GM23338 (cell line): ENCODE data around the gene ROCK2. TPM values are rescaled to one million over a fixed set of nuclear protein-coding genes. Genes with fewer than 3 reads are reported as not detected.

Experiments
- ATAC-seq: fragments of 200-7000 bp; cut with Tn5 transposase; 3 replicates; pipeline ENCODE4 v1.9.1; 2020
- DNase-seq: peaks from one replicate; pipeline ENCODE4 v3.0.0-alpha.2; 2015; ENCODE audit warnings: low spot score
- H2AFZ ChIP-seq: fragments of 200-600 bp; sonication (generic); 2 replicates; pipeline ENCODE4 v1.8.0; 2016; ENCODE audit warnings: antibody characterized with exemption, mild to moderate bottlenecking, moderate library complexity
- H3F3A ChIP-seq: fragments of 200-600 bp; sonication (generic); replicated peaks from 2 replicates; pipeline ENCODE4 v1.8.0; 2017; ENCODE audit warnings: antibody characterized with exemption, mixed run types, low read depth
- H3K27ac ChIP-seq: fragments of 200-600 bp; sonication (generic); 2 replicates; pipeline ENCODE4 v1.6.1; 2016; ENCODE audit warnings: low read depth
- H3K27me3 ChIP-seq: fragments of 200-600 bp; sonication (generic); 2 replicates; pipeline ENCODE4 v1.8.0; 2016; ENCODE audit warnings: mild to moderate bottlenecking, mixed run types, moderate library complexity; ENCODE audit not compliant: insufficient read depth
- H3K36me3 ChIP-seq: fragments of 200-600 bp; sonication (generic); 2 replicates; pipeline ENCODE4 v1.8.0; 2016; ENCODE audit warnings: mild to moderate bottlenecking; ENCODE audit not compliant: insufficient read depth
- H3K4me1 ChIP-seq: fragments of 200-600 bp; sonication (generic); 2 replicates; pipeline ENCODE4 v1.8.0; 2016; ENCODE audit warnings: mild to moderate bottlenecking, moderate library complexity; ENCODE audit not compliant: insufficient read depth
- H3K4me2 ChIP-seq: fragments of 200-600 bp; sonication (generic); 2 replicates; pipeline ENCODE4 v1.7.1; 2017; ENCODE audit warnings: mixed run types
- H3K4me3 ChIP-seq: fragments of 200-600 bp; sonication (generic); 2 replicates; pipeline ENCODE4 v1.6.1; 2016; ENCODE audit warnings: mixed run types
- H3K79me2 ChIP-seq: fragments of 200-600 bp; sonication (generic); replicated peaks from 2 replicates; pipeline ENCODE4 v1.8.0; 2017; ENCODE audit warnings: mild to moderate bottlenecking; ENCODE audit not compliant: insufficient read depth
- H3K9me2 ChIP-seq: fragments of 200-600 bp; sonication (generic); 2 replicates; pipeline ENCODE4 v1.8.0; 2017; ENCODE audit not compliant: insufficient read depth
- H4K20me1 ChIP-seq: fragments of 200-600 bp; sonication (generic); replicated peaks from 2 replicates; pipeline ENCODE4 v1.8.0; 2017; ENCODE audit warnings: mild to moderate bottlenecking; ENCODE audit not compliant: insufficient read depth
- H3K27ac Mint-ChIP-seq: 2 replicates; pipeline ENCODE4 v1.8.0; 2020; ENCODE audit warnings: inconsistent platforms, mild to moderate bottlenecking, moderate library complexity, mixed read lengths
- H3K27me3 Mint-ChIP-seq: 3 replicates; pipeline ENCODE4 v1.8.0; 2022; ENCODE audit warnings: low read depth, mild to moderate bottlenecking, moderate library complexity, mixed read lengths, inconsistent platforms; ENCODE audit not compliant: insufficient read depth, poor library complexity
- H3K36me3 Mint-ChIP-seq: 3 replicates; pipeline ENCODE4 v1.8.0; 2021; ENCODE audit warnings: low read depth, mild to moderate bottlenecking, inconsistent platforms, moderate library complexity, mixed read lengths
- H3K4me1 Mint-ChIP-seq: 3 replicates; pipeline ENCODE4 v1.8.0; 2020; ENCODE audit warnings: mild to moderate bottlenecking, inconsistent platforms, mixed read lengths
- H3K4me3 Mint-ChIP-seq: 3 replicates; pipeline ENCODE4 v1.8.0; 2021; ENCODE audit warnings: moderate library complexity, mild to moderate bottlenecking, inconsistent platforms, mixed read lengths
- H3K9me3 Mint-ChIP-seq: 3 replicates; pipeline ENCODE4 v1.8.0; 2020; ENCODE audit warnings: moderate library complexity, mild to moderate bottlenecking, inconsistent platforms, mixed read lengths
- CREB1 ChIP-seq: fragments of 250-450 bp; sonication (Bioruptor Pico); IDR thresholded peaks from 2 replicates; pipeline ENCODE4 v1.5.0; 2020; ENCODE audit warnings: low read depth, mild to moderate bottlenecking, moderate library complexity
- EZH2 ChIP-seq: fragments of 200-600 bp; sonication (generic); IDR thresholded peaks from one replicate; pipeline ENCODE4 v1.8.0; 2017; ENCODE audit warnings: antibody characterized with exemption, mild to moderate bottlenecking, low read depth; ENCODE audit not compliant: unreplicated experiment
- EZH2phosphoT487 ChIP-seq: fragments of 200-600 bp; sonication (generic); IDR thresholded peaks from one replicate; pipeline ENCODE4 v1.8.1; 2018; ENCODE audit warnings: antibody characterized with exemption; ENCODE audit not compliant: unreplicated experiment
- JUNB ChIP-seq: IDR thresholded peaks from one replicate; pipeline ENCODE4 v1.6.1; 2016; ENCODE audit warnings: antibody characterized with exemption; ENCODE audit not compliant: unreplicated experiment
- NANOG ChIP-seq: IDR thresholded peaks from 2 replicates; pipeline ENCODE4 v1.6.1; 2016; ENCODE audit warnings: antibody characterized with exemption, borderline replicate concordance
- POLR2AphosphoS5 ChIP-seq: IDR thresholded peaks from 2 replicates; pipeline ENCODE4 v1.6.1; 2016; ENCODE audit warnings: antibody characterized with exemption, low read depth
- STAT1 ChIP-seq: IDR thresholded peaks from one replicate; pipeline ENCODE4 v1.6.1; 2016; ENCODE audit warnings: antibody characterized with exemption; ENCODE audit not compliant: unreplicated experiment
- ZNF114 ChIP-seq: fragments of 250-450 bp; sonication (Bioruptor Pico); IDR thresholded peaks from 2 replicates; pipeline ENCODE4 v1.5.0; 2020; ENCODE audit warnings: mild to moderate bottlenecking, moderate library complexity
- ZNF331 ChIP-seq: fragments of 250-450 bp; sonication (Bioruptor Pico); IDR thresholded peaks from 2 replicates; pipeline ENCODE4 v1.5.0; 2020; ENCODE audit warnings: low read depth, mild to moderate bottlenecking, moderate library complexity
- polyA plus RNA-seq: library from polyadenylated mRNA; unstranded; fragments of >200 nt; fragmentation: Nextera tagmentation; extraction: Ambion mirVana; gene quantifications from 2 replicates; pipeline ENCODE4 v1.2.1, GENCODE V29; 2016
- total RNA-seq: library from RNA; depleted of rRNA; stranded (reverse); fragments of >200 nt; shearing (Covaris generic); gene quantifications from 2 replicates; pipeline ENCODE4 v1.2.3, GENCODE V29; 2014
- TF ChIP-seq, protein P1 (sequence below), 2 experiments: fragments of 200-600 bp in 1 of 2; sonication (generic) in 1 of 2; conservative IDR thresholded peaks; 2 replicates each; pipeline versions ENCODE4 v1.5.1 to v1.6.1; 2016 to 2017; ENCODE audit warnings: antibody characterized with exemption in 2 of 2, low read depth in 2 of 2, mild to moderate bottlenecking in 2 of 2, moderate library complexity in 1 of 2
- TF ChIP-seq, protein P2 (sequence below): IDR thresholded peaks from one replicate; pipeline ENCODE4 v1.6.1; 2018; ENCODE audit warnings: antibody characterized with exemption; ENCODE audit not compliant: unreplicated experiment

The ROCK2 gene
- total and polyA plus RNA-seq, 2 experiments from 2014 or later, result 16.4 to 28.0 TPM

DNA sequence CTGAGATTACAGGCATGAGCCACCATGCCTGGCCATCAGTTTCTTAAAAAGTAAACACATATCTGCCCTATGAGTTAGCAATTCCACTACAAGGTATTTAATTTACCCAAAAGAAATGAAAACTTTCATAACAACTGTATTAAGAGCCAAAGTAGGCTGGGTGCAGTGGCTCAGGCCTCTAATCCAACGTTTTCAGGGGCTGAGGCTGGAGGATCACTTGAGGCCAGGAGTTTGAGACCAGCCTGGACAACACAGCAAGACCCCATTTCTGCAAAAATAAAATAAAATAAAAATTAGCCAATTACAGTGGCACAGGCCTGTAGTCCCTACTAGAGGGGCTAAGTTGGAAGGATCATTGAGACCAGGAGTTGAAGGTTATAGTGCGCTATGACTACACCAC lies 6.5 kb downstream of the ROCK2 start (continued):
- TF ChIP-seq, protein P1, sequence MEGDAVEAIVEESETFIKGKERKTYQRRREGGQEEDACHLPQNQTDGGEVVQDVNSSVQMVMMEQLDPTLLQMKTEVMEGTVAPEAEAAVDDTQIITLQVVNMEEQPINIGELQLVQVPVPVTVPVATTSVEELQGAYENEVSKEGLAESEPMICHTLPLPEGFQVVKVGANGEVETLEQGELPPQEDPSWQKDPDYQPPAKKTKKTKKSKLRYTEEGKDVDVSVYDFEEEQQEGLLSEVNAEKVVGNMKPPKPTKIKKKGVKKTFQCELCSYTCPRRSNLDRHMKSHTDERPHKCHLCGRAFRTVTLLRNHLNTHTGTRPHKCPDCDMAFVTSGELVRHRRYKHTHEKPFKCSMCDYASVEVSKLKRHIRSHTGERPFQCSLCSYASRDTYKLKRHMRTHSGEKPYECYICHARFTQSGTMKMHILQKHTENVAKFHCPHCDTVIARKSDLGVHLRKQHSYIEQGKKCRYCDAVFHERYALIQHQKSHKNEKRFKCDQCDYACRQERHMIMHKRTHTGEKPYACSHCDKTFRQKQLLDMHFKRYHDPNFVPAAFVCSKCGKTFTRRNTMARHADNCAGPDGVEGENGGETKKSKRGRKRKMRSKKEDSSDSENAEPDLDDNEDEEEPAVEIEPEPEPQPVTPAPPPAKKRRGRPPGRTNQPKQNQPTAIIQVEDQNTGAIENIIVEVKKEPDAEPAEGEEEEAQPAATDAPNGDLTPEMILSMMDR (conservative IDR thresholded peaks at IDR 0.05; ENCODE audit: low read depth in 2 of 2), result no peak
- no peak for TF ChIP-seq JUNB
- TF ChIP-seq POLR2AphosphoS5, result no peak
- no peak for TF ChIP-seq EZH2
- TF ChIP-seq ZNF114 (CRISPR knock-in tag), result no peak
- no peak for TF ChIP-seq EZH2phosphoT487
- no peak for TF ChIP-seq CREB1
- TF ChIP-seq ZNF331, result no peak
- TF ChIP-seq, protein P2, sequence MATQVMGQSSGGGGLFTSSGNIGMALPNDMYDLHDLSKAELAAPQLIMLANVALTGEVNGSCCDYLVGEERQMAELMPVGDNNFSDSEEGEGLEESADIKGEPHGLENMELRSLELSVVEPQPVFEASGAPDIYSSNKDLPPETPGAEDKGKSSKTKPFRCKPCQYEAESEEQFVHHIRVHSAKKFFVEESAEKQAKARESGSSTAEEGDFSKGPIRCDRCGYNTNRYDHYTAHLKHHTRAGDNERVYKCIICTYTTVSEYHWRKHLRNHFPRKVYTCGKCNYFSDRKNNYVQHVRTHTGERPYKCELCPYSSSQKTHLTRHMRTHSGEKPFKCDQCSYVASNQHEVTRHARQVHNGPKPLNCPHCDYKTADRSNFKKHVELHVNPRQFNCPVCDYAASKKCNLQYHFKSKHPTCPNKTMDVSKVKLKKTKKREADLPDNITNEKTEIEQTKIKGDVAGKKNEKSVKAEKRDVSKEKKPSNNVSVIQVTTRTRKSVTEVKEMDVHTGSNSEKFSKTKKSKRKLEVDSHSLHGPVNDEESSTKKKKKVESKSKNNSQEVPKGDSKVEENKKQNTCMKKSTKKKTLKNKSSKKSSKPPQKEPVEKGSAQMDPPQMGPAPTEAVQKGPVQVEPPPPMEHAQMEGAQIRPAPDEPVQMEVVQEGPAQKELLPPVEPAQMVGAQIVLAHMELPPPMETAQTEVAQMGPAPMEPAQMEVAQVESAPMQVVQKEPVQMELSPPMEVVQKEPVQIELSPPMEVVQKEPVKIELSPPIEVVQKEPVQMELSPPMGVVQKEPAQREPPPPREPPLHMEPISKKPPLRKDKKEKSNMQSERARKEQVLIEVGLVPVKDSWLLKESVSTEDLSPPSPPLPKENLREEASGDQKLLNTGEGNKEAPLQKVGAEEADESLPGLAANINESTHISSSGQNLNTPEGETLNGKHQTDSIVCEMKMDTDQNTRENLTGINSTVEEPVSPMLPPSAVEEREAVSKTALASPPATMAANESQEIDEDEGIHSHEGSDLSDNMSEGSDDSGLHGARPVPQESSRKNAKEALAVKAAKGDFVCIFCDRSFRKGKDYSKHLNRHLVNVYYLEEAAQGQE, result no peak

DNA sequence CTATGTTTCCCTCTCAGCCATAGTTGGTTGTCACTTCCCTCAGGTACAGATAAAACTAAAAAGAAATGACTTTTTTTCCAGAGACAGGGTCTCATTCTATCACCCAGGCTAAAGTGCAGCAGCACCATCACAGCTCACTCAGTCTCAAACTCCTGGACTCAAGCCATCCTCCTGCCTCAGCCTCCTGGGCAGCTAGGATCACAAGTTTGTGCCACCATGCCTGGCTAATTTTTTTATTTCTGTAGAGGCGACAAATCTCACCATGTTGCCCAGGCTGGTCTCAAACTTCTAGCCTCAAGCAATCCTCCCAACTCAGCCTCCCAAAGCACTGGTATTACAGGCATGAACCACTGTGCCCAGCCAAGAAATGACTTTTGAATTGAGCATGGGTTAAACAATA lies 8.2 kb downstream of the ROCK2 start:
- Histone ChIP-seq H3K4me2 (no peak overlapping the region), H4K20me1 (peaks cover 35% of the 10 kb centered on the region; the same call in 1 of the 2 replicates), H3F3A (no peaks in the 10 kb centered on the region), H3K4me3 (no peak overlapping the region), H3K27ac (no peak overlapping the region), H3K4me1 (0 out of 2 replicates have a peak, but pooled peaks cover 7% of the 10 kb centered on the region), H3K36me3 (no peaks in the 10 kb centered on the region), H3K9me2 (no peaks in the 10 kb centered on the region), H3K79me2 (peaks cover 100% of the 10 kb centered on the region), H2AFZ (no peak overlapping the region), H3K27me3 (no peaks in the 10 kb centered on the region)
- H3K36me3 Mint-ChIP-seq, result peaks cover 7% of the 10 kb centered on the region; the same call in 2 of the 3 replicates
- no peak overlapping the region for H3K4me3 Mint-ChIP-seq
- H3K4me1 Mint-ChIP-seq, result peaks cover 6% of the 10 kb centered on the region; the same call in 2 of the 3 replicates
- peaks cover 12% of the 10 kb centered on the region; the same call in 2 of the 3 replicates for H3K9me3 Mint-ChIP-seq
- TF ChIP-seq, protein P2, result no peak
- TF ChIP-seq CREB1, result no peak
- no peak for TF ChIP-seq NANOG
- TF ChIP-seq STAT1, result no peak
- DNase-seq (no peak), ATAC-seq (no peak)
- H3K27ac Mint-ChIP-seq, result no peak overlapping the region
- no peaks in the 10 kb centered on the region for H3K27me3 Mint-ChIP-seq
